ENCODE data around the gene SLU7. TPM values are rescaled to one million over a fixed set of nuclear protein-coding genes. Genes with fewer than 3 reads are reported as not detected.

SLU7 gene
- total RNA-seq, 1 experiment from 2014 or later: 55.6 TPM

DNA sequence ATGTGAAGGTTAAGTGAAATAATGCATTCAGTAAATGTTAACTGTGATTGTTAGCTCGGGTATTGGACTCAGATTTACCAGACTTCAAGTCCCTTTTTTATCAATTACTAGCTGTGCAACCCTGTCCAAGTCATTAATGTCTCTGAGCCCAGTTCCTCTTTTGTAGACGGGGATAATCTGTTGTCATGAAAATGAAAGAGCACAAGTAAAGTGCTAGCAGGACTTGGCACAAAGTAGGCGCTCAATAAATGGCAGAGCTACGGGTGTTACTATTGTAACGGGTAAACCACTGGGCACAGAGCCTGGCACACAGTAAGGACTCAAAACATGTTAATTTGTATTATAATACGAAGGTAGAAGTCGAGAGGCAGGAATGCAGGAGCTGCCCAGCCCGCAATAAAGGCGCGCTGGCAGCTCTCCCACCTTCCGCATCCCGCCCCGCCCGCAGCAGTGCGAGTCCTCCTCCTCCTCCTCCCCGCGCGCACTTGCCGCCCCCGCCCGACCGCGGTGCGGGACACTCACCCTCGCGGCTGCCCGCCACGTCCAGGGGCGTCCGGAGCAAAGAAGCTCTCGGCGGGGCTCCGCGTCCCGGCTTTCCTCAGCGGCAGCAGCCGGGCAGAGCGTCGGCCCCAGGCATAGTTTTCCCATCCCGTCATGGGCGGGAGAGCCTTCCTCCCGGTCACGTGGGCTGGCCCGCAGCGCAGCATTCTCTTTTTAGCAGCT lies 48.7 kb downstream of the SLU7 start, which contains the start of gene C1QTNF2:
C1QTNF2 (minus strand) TSS at position 637 of the 723 bp plus-strand sequence. CDS start 15,615 bp downstream, outside the sequence.
- DNase-seq (ENCODE audit: extremely low read depth, low read depth): peak; percentile 4

- no peak for DNase-seq (ENCODE audit: extremely low read depth, low read depth)
Observed at GRCh38 chr5:160367885-160368284, 51.0 kb downstream of the SLU7 start.

DNA sequence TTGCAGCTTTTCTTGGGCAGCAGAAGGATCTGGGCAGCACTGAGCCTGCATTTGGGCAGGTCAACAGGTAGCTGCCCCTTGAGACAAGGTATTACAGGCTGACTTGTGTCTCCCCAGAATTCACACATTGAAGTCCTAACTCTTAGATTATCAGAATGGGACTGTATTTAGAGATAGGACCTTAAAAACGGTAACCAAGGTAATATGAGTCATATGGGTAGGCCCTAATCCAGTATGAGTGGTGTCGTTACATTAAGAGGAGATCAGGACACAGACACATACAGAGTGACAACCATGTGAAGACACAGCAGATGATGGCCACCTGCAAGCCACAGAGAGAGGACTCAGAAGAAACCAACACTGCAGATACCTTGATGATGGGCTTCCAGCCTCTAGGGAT lies 51.6 kb downstream of the SLU7 start:
- no peak for DNase-seq (ENCODE audit: extremely low read depth, low read depth)

GRCh38 chr5:160366230-160366629 lies 52.7 kb downstream of the SLU7 start:
- DNase-seq (ENCODE audit: extremely low read depth, low read depth): no peak

GRCh38 chr5:160363660-160364395 lies 55.1 kb downstream of the SLU7 start:
- DNase-seq (ENCODE audit: extremely low read depth, low read depth): no peak

- DNase-seq (ENCODE audit: extremely low read depth, low read depth): no peak
Observed at GRCh38 chr5:160363211-160363610, 55.7 kb downstream of the SLU7 start.

- DNase-seq (ENCODE audit: extremely low read depth, low read depth): no peak
Observed at GRCh38 chr5:160361624-160362228, 57.2 kb downstream of the SLU7 start.

GRCh38 chr5:160360310-160360709 lies 58.6 kb downstream of the SLU7 start:
- DNase-seq (ENCODE audit: extremely low read depth, low read depth): no peak

- no peak for DNase-seq (ENCODE audit: extremely low read depth, low read depth)
Observed at GRCh38 chr5:160359816-160360215, 59.1 kb downstream of the SLU7 start.

DNA sequence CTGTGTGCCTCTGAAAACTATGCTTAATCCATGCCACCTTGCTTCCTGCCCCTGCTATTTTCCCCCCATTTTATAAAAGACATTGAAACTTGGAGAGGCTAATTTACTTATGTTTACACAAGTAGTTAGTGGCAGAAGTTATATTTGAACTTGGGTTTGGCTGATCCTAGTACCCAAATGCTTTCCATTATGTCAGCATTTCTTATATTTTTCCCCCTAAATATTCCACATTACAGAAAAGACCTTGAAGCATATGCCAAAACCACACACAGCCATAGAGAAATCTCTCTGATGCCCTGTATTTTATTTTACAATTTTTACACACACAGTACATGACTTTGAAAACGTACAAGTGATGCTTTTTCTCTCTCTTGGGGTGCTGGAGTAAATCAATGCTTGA lies 59.6 kb downstream of the SLU7 start:
- no peak for DNase-seq (ENCODE audit: extremely low read depth, low read depth)

DNA sequence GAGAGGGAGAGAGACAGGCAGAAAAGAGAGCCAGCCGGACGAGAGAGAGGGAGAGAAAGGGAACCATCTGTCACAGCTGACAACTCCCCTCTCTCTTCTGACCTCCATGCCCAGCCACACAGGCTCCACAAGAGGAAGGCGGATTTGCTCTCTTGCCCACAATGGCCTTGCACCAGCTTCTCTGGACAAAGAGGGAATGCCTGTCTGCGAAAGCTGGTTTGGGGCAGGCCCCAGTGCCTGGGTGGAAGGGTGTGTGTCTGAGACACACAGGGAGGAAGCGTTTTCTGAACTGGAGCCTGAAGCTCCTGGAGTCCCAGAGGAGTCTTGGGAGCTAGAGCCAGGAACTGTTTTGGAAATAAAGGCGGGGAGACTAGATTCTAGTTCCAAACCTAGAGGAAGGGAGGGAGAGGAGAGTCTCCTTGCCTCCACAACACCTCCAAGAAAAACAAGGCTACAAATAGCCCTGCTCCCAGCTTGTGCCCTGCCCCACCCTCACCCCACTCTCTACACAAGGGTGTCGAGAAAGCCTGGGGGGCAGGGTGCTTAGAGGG lies 60.9 kb downstream of the SLU7 start:
- no peak for DNase-seq (ENCODE audit: extremely low read depth, low read depth)

DNA sequence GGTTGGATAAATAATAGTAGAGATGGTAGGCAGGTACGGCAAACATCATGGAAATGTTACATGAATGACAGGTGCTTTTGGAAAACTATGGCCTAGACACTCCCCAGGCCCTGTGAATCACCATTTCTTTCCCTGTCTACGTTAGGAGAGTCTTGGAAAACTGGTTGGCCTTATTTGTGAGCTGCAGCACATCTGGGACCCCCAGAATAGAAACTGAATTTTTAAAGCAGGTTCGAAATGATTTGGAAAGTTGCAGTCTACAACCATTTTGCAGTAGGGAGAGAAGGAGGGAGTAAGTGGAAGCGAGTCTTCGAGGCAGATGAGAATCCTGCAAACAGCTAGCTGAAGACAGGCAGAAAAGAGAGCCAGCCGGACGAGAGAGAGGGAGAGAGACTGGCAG lies 61.5 kb downstream of the SLU7 start:
- DNase-seq (ENCODE audit: extremely low read depth, low read depth): no peak

DNA sequence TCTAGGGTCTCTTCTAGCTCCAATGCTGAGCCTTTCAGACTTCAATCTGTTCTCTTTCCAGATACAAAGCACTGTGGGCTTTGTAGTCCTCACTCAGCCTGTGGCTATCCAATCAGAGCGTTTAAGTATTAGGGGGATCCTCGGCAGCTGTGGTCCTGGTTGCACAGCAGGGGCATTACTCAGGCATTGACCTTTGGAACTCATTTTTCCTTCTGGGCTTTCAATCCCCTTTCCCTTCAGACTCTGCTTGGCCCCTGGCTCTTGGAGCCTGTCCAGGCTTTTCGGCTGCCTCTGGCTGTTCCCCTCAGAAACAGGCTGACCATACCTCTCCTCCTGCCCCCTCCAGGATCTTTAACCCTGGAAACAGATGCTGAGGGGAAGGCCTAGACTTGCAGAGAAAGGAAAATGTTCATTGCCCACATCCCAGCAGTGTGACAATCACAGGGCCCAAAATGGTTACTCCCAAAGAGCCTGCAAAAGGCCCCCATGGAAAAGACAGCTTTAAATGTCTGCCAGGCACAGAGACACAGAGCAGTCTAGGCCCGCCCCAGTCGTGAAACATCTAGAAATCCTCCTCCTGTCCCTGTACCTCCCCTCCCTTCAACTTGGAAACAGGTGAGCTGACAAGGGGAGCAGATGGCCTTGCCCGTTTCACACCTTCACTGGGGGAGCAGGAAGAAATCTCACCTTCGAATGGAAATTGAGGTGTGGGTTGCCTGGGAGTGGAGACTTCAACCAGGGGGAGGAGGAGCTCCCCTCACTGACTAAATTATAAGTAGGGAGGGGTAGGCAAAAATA lies 62.1 kb downstream of the SLU7 start:
- no peak for DNase-seq (ENCODE audit: extremely low read depth, low read depth)

DNA sequence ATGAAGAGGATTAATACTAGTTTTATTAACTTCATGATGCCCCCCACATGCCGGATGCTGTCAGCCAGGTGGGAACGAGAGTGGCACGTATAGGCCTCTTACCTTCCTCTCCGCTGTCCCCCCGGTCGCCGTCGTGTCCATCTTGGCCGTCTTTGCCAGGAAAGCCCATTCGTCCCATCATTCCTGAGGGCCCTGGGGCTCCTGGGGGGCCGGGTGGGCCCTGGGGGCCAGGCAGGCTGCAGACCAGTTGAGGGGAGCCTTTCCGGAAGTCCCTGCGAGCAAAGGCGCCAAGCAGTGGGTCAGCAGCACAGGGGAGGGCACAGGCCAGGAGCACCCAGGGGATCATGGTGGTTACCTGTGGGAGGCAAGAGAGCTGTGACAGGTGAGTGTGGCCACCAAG lies 64.2 kb downstream of the SLU7 start:
- DNase-seq (ENCODE audit: extremely low read depth, low read depth): no peak

DNA sequence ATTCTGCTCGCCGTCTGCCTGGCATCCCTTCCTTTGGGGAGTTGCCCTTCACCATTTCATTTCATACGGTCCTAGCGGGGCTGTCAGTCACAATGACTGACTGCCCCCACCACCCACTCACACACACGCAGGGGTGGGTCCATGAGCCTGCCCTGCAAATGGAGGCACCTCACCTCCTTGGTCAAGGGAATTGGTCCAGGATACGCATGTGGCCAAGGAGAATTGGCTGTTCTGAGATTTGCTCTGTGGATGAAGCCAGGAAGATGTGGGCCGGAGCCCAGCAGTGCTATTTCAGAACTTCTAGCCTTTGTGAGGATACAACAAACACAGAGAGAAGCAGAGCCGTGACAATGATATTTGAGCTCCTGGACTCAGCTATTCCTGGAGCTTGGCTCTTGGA lies 65.5 kb downstream of the SLU7 start:
- no peak for DNase-seq (ENCODE audit: extremely low read depth, low read depth)

GRCh38 chr5:160352308-160352707 lies 66.6 kb downstream of the SLU7 start:
- no peak for DNase-seq (ENCODE audit: extremely low read depth, low read depth)

Measured in NCI-H460 (cell line).